ENCODE measurements around the gene FBXO42. TPM values are rescaled to one million over a fixed set of nuclear protein-coding genes. Genes with fewer than 3 reads are reported as not detected.

Gene FBXO42
- total and polyA plus RNA-seq, 5 donors from 2014 or later = 13.5 to 23.2 (median 21.7) TPM

DNA sequence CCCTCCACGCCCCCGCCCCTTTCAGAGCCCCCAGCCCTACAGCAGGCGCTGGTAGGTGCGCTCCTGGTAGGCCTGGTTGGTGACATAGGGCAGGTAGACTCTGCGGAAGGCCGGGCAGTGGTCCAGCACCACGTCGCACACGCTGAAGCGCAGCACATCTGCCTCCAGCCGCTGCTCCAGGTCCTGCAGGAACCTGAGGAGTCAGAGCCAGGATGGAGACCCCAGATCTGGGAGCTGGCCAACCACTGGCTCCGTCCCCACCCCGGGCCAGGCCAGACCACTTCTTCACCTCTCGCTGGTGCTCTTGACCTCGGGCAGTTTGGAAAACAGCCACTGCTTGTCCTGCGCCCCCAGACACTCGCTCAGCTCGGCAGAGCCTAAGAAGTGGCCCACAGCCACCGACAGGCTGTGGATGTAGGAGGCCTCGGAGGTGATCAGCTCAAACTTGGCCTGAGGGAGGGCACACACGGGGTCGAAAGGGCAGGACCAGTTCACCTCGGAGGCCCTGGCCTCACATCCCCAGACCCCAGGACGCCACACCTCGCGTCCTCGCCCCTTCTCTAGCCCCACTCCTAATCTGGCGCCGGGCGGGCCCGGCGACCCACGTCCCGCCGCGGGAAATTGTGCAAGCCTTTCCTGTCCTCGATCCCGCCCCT is 146.3 kb downstream of the FBXO42 start:
- H3K4me3 Mint-ChIP-seq = peak overlapping the region; percentile 92 to 99 (median 96)
- peaks cover 0 to 23% (median 12%) of the 10 kb centered on the region in 4 donors for H3K4me1 Mint-ChIP-seq
- peak overlapping the region; percentile 94 for H3K27ac ChIP-seq (ENCODE audit: insufficient read depth, low read length, poor library complexity, severe bottlenecking)
- peak overlapping the region; percentile 43 to 97 (median 91) for H3K27ac Mint-ChIP-seq
- DNase-seq (no peak), ATAC-seq (ENCODE audit: low read depth in 2 of 2) (peak in 1 of 2 donors; percentile 0)
- peaks cover 11% of the 10 kb centered on the region for H3K36me3 Mint-ChIP-seq
- H3K9me3 ChIP-seq (ENCODE audit: control insufficient read depth in 2 of 2, low read length in 2 of 2) = no peaks in the 10 kb centered on the region
- no peaks in the 10 kb centered on the region for H3K27me3 ChIP-seq (ENCODE audit: control insufficient read depth, insufficient read depth, low read length)
- peaks cover 9% of the 10 kb centered on the region for H3K36me3 ChIP-seq (ENCODE audit: control insufficient read depth, insufficient read depth, low read length)
- H3K9me3 Mint-ChIP-seq = no peaks in the 10 kb centered on the region
- peaks cover 14% of the 10 kb centered on the region for H3K4me1 ChIP-seq (ENCODE audit: control insufficient read depth, insufficient read depth, low read length, poor library complexity, severe bottlenecking)
- H3K4me3 ChIP-seq (ENCODE audit: low read depth, low read length) = peak overlapping the region; percentile 53
- peaks cover 4% of the 10 kb centered on the region for H3K27me3 Mint-ChIP-seq

DNA sequence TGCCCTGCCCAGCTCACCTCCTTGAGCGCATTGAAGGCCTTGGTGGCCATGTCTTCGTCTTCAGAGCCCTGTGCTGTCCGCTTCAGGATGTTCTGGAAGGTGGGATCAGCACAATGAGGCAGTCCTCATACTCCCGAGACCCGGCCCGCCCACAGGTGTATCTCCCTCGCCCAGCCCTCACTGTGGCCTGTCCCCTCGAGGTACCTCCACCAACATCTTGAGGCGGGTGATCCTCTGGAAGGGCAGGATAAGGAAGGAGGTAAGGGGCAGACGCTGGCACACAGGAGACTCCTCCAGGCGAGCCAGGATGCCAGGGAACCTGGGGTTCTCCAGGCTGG is 147.0 kb downstream of the FBXO42 start:
- Histone ChIP-seq H3K36me3 (ENCODE audit: control insufficient read depth, insufficient read depth, low read length) (peaks cover 9% of the 10 kb centered on the region), H3K4me3 (ENCODE audit: low read depth, low read length) (no peak overlapping the region), H3K9me3 (ENCODE audit: control insufficient read depth in 2 of 2, low read length in 2 of 2) (no peaks in the 10 kb centered on the region), H3K27ac (ENCODE audit: insufficient read depth, low read length, poor library complexity, severe bottlenecking) (no peak overlapping the region), H3K27me3 (ENCODE audit: control insufficient read depth, insufficient read depth, low read length) (no peaks in the 10 kb centered on the region), H3K4me1 (ENCODE audit: control insufficient read depth, insufficient read depth, low read length, poor library complexity, severe bottlenecking) (peaks cover 14% of the 10 kb centered on the region)
- DNase-seq (no peak), ATAC-seq (ENCODE audit: low read depth in 2 of 2) (no peak)
- H3K27ac Mint-ChIP-seq = no peak overlapping the region
- H3K36me3 Mint-ChIP-seq = peaks cover 11% of the 10 kb centered on the region
- H3K4me1 Mint-ChIP-seq = peaks cover 0 to 23% (median 12%) of the 10 kb centered on the region in 4 donors
- H3K4me3 Mint-ChIP-seq = peak overlapping the region in 1 of 4 donors; percentile 31
- peaks cover 4% of the 10 kb centered on the region for H3K27me3 Mint-ChIP-seq
- no peaks in the 10 kb centered on the region for H3K9me3 Mint-ChIP-seq

DNA sequence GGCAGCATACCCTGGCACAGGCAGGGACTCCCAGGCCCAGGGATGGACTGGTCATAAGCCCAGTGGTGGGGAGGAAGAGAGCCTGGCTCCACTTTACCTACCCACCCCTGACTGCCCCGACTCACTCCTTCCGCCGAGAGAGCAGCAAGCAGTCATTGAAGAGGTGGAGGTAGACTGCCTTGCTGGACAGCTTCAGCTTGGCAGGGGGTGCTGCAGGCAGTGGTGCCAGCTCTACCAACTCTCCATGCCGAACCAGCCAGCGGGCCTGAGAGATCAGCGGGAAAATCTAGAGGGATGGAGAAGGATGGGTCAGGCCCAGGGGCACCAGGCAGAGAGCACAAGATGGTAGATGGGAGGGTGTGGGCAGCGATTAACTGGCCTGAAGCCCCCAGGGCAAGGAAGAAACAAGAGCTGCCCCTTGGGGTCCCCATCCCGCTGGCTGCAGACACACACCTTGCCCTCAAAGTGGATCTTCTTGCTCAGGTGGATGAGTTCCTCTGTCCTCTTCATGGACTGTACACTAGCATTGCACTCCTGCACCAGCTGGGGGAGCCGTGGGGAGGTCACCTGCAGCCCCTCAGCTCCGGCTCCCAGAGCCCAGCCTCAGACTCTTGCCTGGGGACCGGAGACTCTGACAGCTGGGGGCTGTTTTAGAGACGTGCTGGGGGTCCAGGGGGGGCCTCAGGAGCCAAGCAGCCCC is 147.5 kb downstream of the FBXO42 start:
- peak overlapping the region in 1 of 3 donors; percentile 43 for H3K27ac Mint-ChIP-seq
- H3K4me3 Mint-ChIP-seq = peak overlapping the region in 3 of 4 donors; percentile 27 to 35 (median 31)
- peaks cover 11% of the 10 kb centered on the region for H3K36me3 Mint-ChIP-seq
- Histone ChIP-seq H3K36me3 (ENCODE audit: control insufficient read depth, insufficient read depth, low read length) (peaks cover 9% of the 10 kb centered on the region), H3K9me3 (ENCODE audit: control insufficient read depth in 2 of 2, low read length in 2 of 2) (no peaks in the 10 kb centered on the region), H3K4me3 (ENCODE audit: low read depth, low read length) (no peak overlapping the region), H3K27me3 (ENCODE audit: control insufficient read depth, insufficient read depth, low read length) (no peaks in the 10 kb centered on the region), H3K4me1 (ENCODE audit: control insufficient read depth, insufficient read depth, low read length, poor library complexity, severe bottlenecking) (peaks cover 14% of the 10 kb centered on the region), H3K27ac (ENCODE audit: insufficient read depth, low read length, poor library complexity, severe bottlenecking) (no peak overlapping the region)
- H3K27me3 Mint-ChIP-seq = peaks cover 4% of the 10 kb centered on the region
- DNase-seq (peak in 1 of 3 donors; percentile 49), ATAC-seq (ENCODE audit: low read depth in 2 of 2) (no peak)
- no peaks in the 10 kb centered on the region for H3K9me3 Mint-ChIP-seq
- H3K4me1 Mint-ChIP-seq = peaks cover 0 to 23% (median 12%) of the 10 kb centered on the region in 4 donors

DNA sequence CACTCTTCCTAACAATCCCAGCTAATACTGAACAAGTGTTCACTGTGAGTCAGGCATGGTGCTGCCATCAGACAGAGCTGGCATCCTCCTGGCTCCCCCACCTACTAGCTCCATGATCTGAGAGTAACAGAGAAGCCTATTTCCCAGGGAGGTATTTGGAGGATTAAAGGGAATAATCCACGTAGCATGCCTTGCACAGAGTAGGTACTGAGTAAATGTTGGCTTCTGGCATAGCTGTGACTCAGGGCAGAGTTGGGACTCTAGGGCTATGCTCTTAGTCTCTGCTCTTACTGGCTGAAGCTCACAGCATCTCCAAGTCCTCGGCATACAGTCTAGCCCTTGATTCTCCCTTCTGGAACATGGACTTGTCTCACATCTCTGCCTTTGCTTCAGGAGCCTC is 148.1 kb downstream of the FBXO42 start:
- Histone ChIP-seq H3K27me3 (ENCODE audit: control insufficient read depth, insufficient read depth, low read length) (no peaks in the 10 kb centered on the region), H3K4me1 (ENCODE audit: control insufficient read depth, insufficient read depth, low read length, poor library complexity, severe bottlenecking) (peaks cover 14% of the 10 kb centered on the region), H3K36me3 (ENCODE audit: control insufficient read depth, insufficient read depth, low read length) (peaks cover 9% of the 10 kb centered on the region), H3K9me3 (ENCODE audit: control insufficient read depth in 2 of 2, low read length in 2 of 2) (no peaks in the 10 kb centered on the region), H3K4me3 (ENCODE audit: low read depth, low read length) (no peak overlapping the region), H3K27ac (ENCODE audit: insufficient read depth, low read length, poor library complexity, severe bottlenecking) (no peak overlapping the region)
- Mint-ChIP-seq H3K36me3 (peaks cover 11% of the 10 kb centered on the region), H3K9me3 (no peaks in the 10 kb centered on the region), H3K4me3 (peak overlapping the region in 2 of 4 donors; percentile 27 to 35), H3K27ac (no peak overlapping the region), H3K4me1 (peaks cover 0 to 19% (median 13%) of the 10 kb centered on the region in 4 donors), H3K27me3 (peaks cover under 1% of the 10 kb centered on the region)
- DNase-seq (no peak), ATAC-seq (ENCODE audit: low read depth in 2 of 2) (no peak)

DNA sequence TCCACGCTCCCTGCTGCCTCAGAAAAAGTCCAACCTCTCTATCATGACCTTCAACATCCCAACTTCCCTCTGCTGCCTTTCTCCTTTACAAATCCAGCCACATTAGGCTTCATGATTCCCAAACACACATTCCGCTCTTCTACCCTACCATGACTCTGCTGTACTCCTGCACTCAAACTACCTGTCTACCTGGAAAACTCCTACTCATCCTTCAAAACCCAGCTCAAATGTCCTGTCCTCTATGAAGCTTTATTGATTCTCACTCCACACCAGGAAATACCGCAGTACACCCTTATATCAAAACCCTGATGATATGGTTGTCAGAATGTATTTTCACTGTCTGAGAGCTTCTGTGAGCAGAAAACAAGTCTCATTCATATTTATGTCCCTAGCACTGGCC is 148.7 kb downstream of the FBXO42 start:
- Mint-ChIP-seq H3K9me3 (no peaks in the 10 kb centered on the region), H3K27me3 (no peaks in the 10 kb centered on the region), H3K4me1 (peaks cover 0 to 18% (median 13%) of the 10 kb centered on the region in 4 donors), H3K36me3 (peaks cover 16% of the 10 kb centered on the region), H3K4me3 (no peak overlapping the region), H3K27ac (peak overlapping the region in 2 of 3 donors; percentile 47 to 48)
- no peak for ATAC-seq (ENCODE audit: low read depth in 2 of 2)
- peaks cover 9% of the 10 kb centered on the region for H3K36me3 ChIP-seq (ENCODE audit: control insufficient read depth, insufficient read depth, low read length)
- H3K27me3 ChIP-seq (ENCODE audit: control insufficient read depth, insufficient read depth, low read length) = no peaks in the 10 kb centered on the region
- no peak for DNase-seq
- peaks cover 14% of the 10 kb centered on the region for H3K4me1 ChIP-seq (ENCODE audit: control insufficient read depth, insufficient read depth, low read length, poor library complexity, severe bottlenecking)
- H3K27ac ChIP-seq (ENCODE audit: insufficient read depth, low read length, poor library complexity, severe bottlenecking) = no peak overlapping the region
- H3K4me3 ChIP-seq (ENCODE audit: low read depth, low read length) = no peak overlapping the region
- H3K9me3 ChIP-seq (ENCODE audit: control insufficient read depth in 2 of 2, low read length in 2 of 2) = no peaks in the 10 kb centered on the region

DNA sequence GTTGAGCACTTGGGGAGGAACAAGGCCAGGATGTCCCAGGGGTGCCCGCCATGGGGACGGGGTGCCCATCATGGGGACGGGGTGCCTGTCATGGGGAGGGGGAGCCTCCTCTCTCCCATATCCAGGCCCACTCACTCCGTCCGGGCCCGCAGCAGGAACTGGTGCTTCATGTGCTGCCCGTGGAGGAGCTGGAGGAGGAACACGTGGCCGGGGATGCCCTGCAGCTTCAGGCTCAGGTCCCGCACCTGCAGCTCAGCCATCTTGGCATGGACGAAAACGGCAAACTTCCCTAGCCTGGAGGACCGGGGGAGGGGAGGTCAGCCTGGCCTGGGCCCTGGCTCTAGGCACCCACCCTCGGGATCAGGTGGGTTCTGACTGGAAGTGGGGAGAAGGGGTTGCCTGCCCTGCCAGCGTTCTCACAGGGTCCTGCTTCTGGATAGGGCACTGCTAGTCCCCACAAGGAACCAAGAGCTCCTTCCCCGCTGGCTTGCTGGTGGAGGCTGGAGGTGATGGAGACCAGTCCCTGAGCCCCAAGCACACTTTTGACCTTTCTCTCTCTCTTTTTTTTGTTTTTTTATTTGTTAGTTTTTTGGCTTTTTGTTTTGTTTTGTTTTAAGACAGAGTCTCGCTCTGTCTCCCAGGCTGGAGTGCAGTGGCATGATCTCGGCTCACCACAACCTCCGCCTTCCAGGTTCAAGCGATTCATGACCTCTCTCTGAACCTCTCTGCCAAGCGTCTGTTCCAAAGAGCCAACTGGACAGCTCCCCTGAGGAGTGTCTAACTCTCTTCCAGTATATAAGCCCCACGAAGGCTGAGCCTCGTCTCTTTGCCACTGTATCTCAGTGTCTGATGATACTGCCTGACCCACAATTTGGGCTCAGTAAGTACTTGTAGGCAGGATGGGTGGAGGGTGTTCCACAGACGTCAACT is 149.7 kb downstream of the FBXO42 start:
- Mint-ChIP-seq H3K27me3 (no peaks in the 10 kb centered on the region), H3K27ac (peak overlapping the region in 1 of 3 donors; percentile 48), H3K4me1 (peaks cover 0 to 18% (median 13%) of the 10 kb centered on the region in 4 donors), H3K9me3 (no peaks in the 10 kb centered on the region), H3K4me3 (no peak overlapping the region), H3K36me3 (peaks cover 16% of the 10 kb centered on the region)
- ATAC-seq (ENCODE audit: low read depth in 2 of 2) = no peak
- Histone ChIP-seq H3K27me3 (ENCODE audit: control insufficient read depth, insufficient read depth, low read length) (no peaks in the 10 kb centered on the region), H3K27ac (ENCODE audit: insufficient read depth, low read length, poor library complexity, severe bottlenecking) (no peak overlapping the region), H3K4me1 (ENCODE audit: control insufficient read depth, insufficient read depth, low read length, poor library complexity, severe bottlenecking) (peaks cover 14% of the 10 kb centered on the region), H3K36me3 (ENCODE audit: control insufficient read depth, insufficient read depth, low read length) (peaks cover 9% of the 10 kb centered on the region), H3K4me3 (ENCODE audit: low read depth, low read length) (no peak overlapping the region), H3K9me3 (ENCODE audit: control insufficient read depth in 2 of 2, low read length in 2 of 2) (no peaks in the 10 kb centered on the region)
- DNase-seq = no peak

DNA sequence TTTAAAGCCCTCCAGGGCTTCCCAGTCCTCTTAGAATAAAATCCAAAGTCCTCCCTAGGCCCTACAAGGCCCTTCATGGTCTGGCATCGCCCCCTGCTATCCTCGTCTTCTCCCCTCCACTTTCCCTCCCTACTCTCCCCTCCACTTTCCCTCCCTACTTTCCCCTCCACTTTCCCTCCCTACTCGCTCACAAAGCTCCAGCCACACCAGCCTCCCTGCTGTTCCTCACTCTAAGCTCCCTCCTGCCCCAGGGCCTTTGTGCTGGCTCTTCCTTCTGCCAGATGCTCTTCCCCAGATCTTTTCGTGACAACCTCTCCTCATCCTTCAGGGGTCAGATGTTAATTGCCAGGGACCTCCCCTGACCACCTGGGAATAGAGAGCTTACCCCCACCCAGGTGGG is 152.6 kb downstream of the FBXO42 start:
- H3K9me3 ChIP-seq (ENCODE audit: control insufficient read depth in 2 of 2, low read length in 2 of 2) = no peaks in the 10 kb centered on the region
- Mint-ChIP-seq H3K4me3 (no peak overlapping the region), H3K27me3 (no peaks in the 10 kb centered on the region), H3K9me3 (no peaks in the 10 kb centered on the region), H3K27ac (no peak overlapping the region), H3K36me3 (peaks cover 16% of the 10 kb centered on the region), H3K4me1 (peaks cover 0 to 11% (median 6%) of the 10 kb centered on the region in 4 donors)
- peaks cover 9% of the 10 kb centered on the region for H3K36me3 ChIP-seq (ENCODE audit: control insufficient read depth, insufficient read depth, low read length)
- no peak for ATAC-seq (ENCODE audit: low read depth in 2 of 2)
- no peaks in the 10 kb centered on the region for H3K4me1 ChIP-seq (ENCODE audit: control insufficient read depth, insufficient read depth, low read length, poor library complexity, severe bottlenecking)
- H3K4me3 ChIP-seq (ENCODE audit: low read depth, low read length) = no peak overlapping the region
- DNase-seq = no peak
- H3K27ac ChIP-seq (ENCODE audit: insufficient read depth, low read length, poor library complexity, severe bottlenecking) = no peak overlapping the region
- no peaks in the 10 kb centered on the region for H3K27me3 ChIP-seq (ENCODE audit: control insufficient read depth, insufficient read depth, low read length)

Data from CD4-positive, CD25-positive, alpha-beta regulatory T cell (primary cell).